ENCODE data around the gene MST1. TPM values are rescaled to one million over a fixed set of nuclear protein-coding genes. Genes with fewer than 3 reads are reported as not detected.
"Not testable (repeated sequence)": the region's sequence is repeated elsewhere in the genome, so short reads cannot be mapped to it uniquely, and the experiment has no call there.

Gene MST1
- total RNA-seq, 1 experiment from 2014 or later: 5.4 TPM

DNA sequence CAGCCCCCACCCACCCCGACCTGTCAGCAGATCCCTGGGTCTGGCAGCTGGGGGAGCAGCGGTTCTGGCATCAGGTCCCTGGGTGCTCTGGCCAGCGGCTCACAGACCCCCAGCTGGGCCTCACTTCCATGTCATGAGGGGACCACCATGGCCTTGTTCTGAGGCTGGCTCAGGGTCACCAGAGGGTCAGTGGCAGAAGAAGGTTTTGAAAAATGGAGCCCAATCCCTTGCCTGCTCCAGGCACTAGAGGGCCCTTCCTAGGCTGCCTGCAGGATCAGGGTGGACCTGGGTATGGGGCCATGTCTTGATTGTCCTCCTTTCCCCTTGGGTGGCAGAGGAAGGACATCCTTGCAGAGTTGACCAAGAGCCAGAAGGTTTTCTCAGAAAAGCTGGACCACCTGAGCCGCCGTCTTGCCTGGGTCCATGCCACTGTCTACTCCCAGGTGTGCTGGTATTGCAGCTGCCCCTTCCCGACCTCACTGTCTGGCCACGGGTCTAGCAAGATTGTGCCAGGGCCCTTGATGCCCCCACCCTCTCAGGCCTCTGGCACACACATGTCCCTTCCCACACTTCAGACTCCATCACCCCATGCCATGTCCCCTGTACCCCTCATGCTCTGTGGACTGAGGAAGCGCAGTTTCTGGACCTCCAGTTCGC lies 17.3 kb upstream of the MST1 start:
- no peak for DNase-seq (ENCODE audit: low read depth, low spot score)
- in situ Hi-C loops (cut with HindIII; ENCODE audit: low pct_unique_long_range_greater_than_20kb, low sequenced_read_pairs): no loop called here

DNA sequence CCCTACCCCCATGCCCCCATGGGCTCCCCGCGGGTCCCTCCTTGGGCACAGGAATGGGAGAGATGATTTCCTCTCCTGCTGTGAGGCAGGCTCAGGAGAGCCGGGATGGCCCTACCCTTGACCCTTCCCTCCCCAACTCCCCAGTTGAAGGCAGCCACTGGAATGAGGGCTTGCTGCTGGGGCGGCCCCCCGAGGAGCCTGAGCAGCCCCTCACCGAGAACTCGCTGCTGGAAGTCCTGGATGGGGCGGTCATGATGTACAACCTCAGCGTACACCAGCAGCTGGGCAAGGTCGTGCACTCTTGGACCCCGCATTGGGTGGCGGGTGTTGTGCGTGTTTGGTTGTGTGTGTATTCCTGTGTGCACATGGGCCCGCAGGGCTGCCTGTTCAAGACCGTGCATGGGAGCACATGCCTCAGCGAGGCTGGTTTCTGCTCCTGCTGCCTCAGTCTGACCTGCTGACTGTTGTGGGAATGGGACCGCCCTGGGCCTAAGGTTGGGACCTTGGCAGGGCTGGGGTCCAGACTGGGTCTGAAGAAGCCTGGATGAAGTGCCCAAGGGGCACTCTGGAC lies 16.2 kb upstream of the MST1 start:
- DNase-seq (ENCODE audit: low read depth, low spot score): no peak
- in situ Hi-C loops (cut with HindIII; ENCODE audit: low pct_unique_long_range_greater_than_20kb, low sequenced_read_pairs): no loop called here

DNA sequence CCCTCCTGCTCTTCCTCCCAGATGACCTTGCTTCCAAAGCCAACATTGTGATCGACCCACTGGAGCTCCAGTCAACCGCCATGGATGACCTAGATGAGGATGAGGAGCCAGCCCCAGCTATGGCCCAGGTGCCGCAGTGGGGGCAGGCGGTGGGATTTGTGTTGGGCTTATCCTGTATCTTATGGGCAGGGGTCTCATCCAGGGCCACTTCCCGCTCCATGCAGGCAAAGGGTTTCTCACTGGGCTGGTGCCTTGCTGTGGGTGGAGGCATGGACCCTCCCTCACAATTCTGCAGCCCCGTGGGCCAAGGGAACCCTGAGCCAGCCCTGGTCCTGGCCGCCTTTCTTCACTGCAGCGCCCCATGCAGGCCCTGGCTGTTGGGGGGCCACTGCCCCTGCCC lies 15.4 kb upstream of the MST1 start:
- in situ Hi-C loops (cut with HindIII; ENCODE audit: low pct_unique_long_range_greater_than_20kb, low sequenced_read_pairs): no loop called here

DNA sequence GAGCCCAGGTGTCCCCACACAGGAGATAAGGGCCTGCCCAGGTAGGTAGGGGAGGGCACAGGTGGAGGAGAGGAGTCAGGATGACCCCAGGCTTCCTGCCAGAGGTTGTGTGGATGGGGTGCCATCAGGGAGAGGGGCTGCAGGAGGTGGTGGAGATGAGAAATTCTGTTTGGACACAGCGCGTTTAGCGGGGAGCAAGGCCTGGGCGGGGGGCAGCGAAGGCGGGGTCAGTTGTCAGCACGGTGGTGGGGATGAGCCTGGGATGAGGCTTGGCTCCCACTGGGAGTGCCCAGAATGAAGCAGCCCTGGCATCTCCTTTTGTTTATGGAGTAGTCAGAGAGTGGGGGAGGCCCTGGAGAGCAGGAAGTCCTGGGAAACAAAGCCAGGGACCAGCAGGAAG lies 14.7 kb upstream of the MST1 start:
- in situ Hi-C loops (cut with HindIII; ENCODE audit: low pct_unique_long_range_greater_than_20kb, low sequenced_read_pairs): no loop called here
- DNase-seq (ENCODE audit: low read depth, low spot score): no peak

More for the DNA sequence above, 15.4 kb upstream of the MST1 start:
- DNase-seq (ENCODE audit: low read depth, low spot score): no peak

DNA sequence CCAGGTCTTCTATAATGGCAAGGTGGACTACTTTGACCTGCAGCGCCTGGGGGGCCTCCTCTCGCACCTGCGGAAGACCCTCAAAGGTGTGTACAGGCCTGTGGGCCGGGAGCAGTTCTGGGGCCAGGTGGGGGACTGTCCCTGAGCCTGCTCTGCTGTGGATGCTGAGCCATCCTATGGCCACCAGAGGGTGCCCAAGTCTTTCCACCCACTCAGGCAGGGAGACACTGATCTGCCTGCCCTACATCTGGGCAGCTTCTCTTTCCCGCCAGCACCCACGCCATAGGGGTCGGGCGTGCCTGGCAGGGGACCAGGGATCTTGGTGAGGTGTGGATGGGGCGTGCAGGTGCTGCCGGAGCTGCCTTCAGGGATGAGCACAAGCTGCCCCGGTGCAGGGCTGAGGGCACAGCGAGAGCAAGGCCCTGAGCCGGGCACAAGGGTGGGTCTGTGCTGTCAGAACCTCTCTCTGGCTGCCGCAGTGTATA lies 14.2 kb upstream of the MST1 start:
- in situ Hi-C loops (cut with HindIII; ENCODE audit: low pct_unique_long_range_greater_than_20kb, low sequenced_read_pairs): no loop called here
- peak; percentile 81 for DNase-seq (ENCODE audit: low read depth, low spot score)

DNA sequence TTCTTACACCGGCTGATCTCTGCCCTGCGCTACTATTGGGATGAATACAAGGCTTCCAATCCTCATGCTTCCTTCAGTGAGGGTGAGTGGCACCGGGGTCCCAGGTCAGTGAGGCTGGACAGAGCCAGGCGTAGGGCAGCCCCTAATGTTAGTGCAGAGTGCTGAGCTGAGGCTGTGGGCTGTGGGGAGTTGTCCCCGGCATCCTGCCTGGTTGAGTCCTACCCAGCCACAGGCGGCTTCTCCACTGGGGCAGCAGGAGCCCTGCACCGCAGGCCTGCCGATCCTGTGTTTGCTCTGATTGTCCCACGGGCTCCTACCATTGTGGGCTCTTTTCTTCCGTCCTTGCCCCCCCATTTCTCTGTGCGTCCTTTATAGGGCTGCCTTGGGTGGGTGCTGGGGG lies 13.4 kb upstream of the MST1 start:
- DNase-seq (ENCODE audit: low read depth, low spot score): no peak
- in situ Hi-C loops (cut with HindIII; ENCODE audit: low pct_unique_long_range_greater_than_20kb, low sequenced_read_pairs): no loop called here

DNA sequence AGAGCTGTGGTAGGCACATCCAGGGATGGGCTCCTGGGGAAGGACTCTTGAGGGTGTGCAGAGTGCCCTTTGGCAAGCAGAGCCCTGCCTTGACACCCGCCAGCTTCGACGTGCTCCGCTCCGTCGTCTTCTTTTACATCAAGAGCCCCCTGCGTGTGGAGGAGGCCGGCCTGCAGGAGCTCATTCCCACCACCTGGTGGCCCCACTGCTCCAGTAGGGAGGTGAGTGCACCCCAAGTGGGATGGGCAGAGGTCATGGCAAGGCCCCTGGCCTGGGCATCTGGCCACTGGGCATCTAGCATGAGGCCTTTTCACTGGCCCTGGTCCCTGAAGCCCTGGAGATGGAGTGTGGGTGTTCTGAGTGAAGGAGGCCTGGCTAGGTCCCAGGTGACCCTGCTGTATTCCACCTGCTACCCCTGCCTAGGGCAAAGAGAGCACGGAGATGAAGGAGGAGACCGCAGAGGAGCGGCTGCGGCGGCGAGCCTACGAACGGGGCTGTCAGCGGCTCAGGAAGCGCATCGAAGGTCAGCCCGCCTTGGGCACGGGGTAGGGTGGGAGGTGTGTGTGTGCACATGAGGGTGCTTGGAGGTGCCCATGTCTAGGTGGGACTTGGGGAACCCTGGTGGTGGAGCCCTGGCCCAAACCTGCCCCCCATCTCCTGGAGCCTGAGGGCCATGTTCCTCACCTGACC lies 12.3 kb upstream of the MST1 start:
- peak; percentile 27 for DNase-seq (ENCODE audit: low read depth, low spot score)
- in situ Hi-C loops (cut with HindIII; ENCODE audit: low pct_unique_long_range_greater_than_20kb, low sequenced_read_pairs): no loop called here

DNA sequence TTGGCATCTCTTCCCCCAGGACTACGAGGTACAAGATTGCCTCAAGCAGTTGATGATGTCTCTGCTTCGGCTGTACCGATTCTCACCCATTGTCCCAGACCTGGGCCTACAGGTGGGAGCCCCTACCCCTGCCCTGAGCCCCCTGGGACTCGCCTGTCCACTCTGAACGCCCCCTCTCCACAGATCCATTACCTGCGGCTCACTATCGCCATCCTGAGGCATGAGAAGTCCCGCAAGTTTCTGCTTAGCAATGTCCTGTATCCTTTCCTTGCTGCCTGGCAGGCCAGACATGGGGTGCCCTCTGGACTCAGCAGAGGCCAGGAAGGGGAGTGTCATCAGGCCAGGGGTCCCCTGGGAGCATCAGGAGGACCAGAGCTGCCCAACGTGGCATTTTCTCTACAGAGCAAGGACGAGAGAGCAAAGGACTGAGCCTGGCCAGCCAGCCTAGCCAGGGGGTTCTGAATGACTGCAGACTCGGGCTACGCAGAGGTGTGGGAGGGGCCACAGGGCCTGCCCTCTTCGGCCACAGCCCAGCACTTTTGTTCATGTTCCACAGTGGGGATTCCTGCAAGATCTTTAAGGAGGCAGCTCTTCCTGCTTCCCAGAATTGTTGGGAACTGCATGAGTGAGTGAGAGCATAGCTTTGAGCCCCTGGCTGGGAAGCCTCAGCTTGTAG lies 11.3 kb upstream of the MST1 start:
- in situ Hi-C loops (cut with HindIII; ENCODE audit: low pct_unique_long_range_greater_than_20kb, low sequenced_read_pairs): no loop called here
- DNase-seq (ENCODE audit: low read depth, low spot score): peak; percentile 24

DNA sequence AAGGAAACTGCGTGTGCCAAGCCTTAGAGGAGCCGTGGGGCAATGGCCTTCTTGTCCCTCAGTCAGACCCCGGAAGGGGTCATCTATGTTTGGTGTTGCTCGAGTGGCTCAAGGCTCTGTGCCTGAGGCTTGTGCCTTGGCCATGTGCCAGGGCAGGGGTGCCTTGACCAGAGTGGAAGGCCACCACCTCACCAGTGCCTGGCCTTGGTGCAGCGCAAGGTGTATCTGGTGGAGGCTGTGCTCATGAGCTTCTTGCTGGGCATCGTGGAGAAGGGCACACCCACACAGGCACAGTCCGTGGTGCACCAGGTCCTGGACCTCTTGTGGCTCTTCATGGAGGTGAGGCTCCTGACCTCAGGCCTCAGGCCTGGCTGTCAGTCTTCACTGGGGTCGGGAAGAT lies 10.7 kb upstream of the MST1 start:
- in situ Hi-C loops (cut with HindIII; ENCODE audit: low pct_unique_long_range_greater_than_20kb, low sequenced_read_pairs): no loop called here
- DNase-seq (ENCODE audit: low read depth, low spot score): no peak

DNA sequence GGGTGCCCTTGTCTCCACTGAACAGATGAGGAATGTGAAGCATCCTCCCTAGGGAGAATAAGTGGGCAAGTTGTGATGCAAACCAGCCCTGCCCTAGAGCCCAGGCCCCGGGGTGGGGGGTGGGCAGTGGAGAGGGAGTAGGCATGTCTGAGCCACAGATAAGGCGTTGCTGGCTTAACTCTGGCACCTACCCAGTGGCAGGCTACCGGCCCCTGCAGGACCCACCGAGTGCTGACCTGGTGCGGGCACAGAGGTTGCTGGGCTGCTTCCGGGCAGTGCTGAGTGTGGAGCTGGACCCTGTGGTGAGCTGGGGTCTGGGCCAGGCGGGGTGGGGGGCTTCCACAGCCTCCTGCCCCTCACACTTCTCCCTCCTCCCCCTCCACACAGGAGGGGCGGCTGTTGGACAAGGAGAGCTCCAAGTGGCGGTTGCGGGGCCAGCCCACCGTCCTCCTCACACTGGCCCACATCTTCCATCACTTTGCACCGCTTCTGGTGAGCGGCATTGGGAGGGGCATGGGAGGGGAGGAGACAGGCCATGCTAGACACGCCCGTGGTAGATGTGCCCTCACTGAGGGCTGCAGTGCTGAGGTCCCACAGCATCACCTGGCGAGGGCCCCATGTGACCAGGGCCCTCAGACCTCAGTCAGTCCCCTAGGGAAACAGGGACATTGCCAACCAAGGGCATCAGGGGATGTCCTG lies 10.2 kb upstream of the MST1 start:
- DNase-seq (ENCODE audit: low read depth, low spot score): no peak
- in situ Hi-C loops (cut with HindIII; ENCODE audit: low pct_unique_long_range_greater_than_20kb, low sequenced_read_pairs): no loop called here

DNA sequence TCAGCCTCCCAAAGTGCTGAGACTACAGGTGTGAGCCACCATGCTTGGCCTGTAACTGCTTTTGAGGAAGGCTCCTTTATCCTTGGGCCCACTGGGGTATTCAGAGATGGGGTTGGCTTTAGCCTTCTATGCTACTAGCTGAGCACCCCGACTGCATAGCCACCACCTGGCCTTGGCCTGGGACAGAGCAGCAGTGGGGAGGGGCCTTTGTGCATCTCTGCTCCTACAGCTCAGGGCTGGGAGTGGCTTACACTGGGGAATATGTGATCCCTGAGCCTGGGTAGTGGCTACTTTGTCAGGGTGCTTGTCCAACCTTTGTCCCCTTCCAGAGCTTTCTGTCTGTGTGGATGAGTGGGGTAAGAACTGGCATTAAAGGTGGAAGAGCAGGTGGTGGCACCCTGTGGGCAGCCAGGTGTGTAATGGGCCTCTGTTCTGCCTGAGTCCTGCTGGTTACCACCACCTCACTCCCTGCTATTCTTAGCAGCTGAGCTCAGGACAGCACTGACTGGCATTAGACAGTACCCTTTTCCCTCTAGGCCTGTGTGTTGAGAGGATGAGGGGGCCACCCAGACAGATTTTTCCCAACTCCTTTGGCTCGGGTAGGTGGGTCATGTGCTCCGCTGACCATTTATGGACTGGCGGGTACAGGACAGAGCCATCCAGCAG lies 6.2 kb upstream of the MST1 start:
- DNase-seq (ENCODE audit: low read depth, low spot score); in situ Hi-C loops (cut with HindIII; ENCODE audit: low pct_unique_long_range_greater_than_20kb, low sequenced_read_pairs): not testable (repeated sequence)

DNA sequence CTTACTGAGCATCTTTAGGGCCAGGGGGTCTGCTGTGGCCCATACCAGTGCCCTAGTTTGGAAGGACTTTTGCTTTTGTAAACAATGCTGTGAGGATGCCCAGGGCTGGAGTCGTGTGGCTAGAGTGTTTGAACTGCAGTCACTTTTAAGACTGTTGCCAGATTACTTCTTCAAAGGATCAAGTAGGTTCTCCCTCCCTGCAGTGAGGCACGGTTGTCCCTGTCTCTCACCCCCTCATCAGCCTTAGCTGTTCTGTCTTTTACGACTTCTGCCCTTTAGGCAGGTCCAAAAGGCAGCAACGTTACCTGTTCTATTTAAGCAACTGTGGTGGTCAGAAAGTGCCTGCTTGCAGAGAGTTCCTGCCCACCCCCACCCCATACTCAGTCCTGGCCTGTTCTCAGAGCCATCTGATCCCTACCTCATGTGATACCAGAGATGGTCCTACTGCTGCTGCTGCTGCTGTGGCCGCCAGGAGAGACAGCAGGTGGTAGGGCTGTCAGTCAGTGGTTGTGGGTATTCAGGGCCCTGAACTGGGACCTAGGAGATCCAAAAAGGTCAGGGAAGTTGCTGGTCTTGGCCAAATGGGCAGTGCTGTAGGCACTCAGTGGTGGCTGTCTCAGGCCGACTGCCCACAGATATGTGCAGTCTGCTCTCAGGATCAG lies 5.3 kb upstream of the MST1 start:
- DNase-seq (ENCODE audit: low read depth, low spot score); in situ Hi-C loops (cut with HindIII; ENCODE audit: low pct_unique_long_range_greater_than_20kb, low sequenced_read_pairs): not testable (repeated sequence)

DNA sequence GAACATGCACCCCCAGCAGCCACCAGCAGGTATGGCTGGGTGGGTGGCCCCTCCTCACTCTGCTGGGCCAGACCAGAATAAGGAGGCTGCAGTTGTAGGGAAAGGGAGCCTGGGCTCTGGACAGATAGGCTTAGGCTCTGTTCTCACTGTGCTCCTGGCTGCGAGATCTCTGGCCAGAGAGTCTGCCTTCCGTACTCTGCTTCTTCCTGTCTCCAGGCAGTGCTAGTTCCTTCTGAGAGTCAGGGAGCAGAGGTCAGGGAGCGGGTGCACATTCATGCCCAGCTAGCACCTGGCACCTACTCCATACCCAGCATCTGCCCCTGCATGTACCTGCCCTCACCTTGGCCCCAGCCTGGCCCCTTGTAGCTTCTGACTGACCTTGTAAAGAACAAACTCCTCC lies 2.2 kb upstream of the MST1 start:
- DNase-seq (ENCODE audit: low read depth, low spot score); in situ Hi-C loops (cut with HindIII; ENCODE audit: low pct_unique_long_range_greater_than_20kb, low sequenced_read_pairs): not testable (repeated sequence)

DNA sequence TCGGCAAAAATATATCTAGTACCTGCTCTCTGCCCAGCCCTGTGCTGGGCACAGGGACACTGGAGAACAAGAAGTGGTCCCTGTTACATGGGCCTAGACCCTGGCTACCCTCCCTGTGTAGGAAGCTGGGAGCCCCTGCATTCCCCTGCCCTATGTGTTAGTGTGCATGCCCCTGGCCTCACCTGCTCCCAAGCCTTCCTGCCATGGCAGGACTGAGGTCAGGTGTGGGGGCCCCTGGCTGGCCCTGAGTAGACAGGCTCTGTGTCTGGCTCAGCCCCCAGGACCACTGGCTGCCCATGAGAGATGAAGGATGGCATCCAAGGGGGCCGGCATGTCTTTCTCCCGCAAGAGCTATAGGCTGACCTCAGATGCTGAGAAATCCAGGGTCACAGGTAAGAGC lies 1.6 kb upstream of the MST1 start:
- DNase-seq (ENCODE audit: low read depth, low spot score); in situ Hi-C loops (cut with HindIII; ENCODE audit: low pct_unique_long_range_greater_than_20kb, low sequenced_read_pairs): not testable (repeated sequence)

DNA sequence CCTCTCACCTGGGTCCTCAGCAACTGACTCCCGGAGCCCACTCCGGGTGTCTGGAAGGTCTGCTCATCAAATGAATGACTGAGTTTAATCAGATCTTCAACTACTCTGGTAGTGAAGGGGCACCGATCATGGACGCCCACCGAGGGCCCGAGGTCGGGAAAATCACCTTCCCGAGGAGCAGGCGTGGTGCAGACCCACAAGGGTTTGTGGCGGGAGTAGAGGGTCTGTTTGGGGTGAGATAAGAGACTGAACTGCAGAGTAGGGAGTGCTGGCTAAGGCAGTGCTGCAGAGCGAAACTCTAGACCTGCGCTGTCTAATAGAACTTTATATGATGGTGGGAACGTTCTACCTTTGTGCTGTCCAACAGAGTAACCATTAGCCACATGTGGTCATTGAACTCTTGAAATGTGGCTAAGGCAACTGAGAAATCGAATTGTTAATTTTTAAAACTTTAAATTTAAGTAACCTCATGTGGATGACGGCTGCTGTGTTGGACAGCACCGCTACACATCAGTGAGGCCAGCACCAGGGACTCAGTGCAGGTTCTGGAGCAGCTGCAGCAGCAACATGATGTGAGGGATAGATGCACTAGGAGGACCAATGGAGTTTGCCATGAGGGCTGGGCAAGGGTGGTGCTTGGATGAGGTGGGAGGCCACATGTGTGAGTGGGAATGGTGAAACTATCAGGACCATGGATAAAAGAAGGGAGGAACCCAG lies 792 bp upstream of the MST1 start:
- in situ Hi-C loops (cut with HindIII; ENCODE audit: low pct_unique_long_range_greater_than_20kb, low sequenced_read_pairs); DNase-seq (ENCODE audit: low read depth, low spot score): not testable (repeated sequence)

DNA sequence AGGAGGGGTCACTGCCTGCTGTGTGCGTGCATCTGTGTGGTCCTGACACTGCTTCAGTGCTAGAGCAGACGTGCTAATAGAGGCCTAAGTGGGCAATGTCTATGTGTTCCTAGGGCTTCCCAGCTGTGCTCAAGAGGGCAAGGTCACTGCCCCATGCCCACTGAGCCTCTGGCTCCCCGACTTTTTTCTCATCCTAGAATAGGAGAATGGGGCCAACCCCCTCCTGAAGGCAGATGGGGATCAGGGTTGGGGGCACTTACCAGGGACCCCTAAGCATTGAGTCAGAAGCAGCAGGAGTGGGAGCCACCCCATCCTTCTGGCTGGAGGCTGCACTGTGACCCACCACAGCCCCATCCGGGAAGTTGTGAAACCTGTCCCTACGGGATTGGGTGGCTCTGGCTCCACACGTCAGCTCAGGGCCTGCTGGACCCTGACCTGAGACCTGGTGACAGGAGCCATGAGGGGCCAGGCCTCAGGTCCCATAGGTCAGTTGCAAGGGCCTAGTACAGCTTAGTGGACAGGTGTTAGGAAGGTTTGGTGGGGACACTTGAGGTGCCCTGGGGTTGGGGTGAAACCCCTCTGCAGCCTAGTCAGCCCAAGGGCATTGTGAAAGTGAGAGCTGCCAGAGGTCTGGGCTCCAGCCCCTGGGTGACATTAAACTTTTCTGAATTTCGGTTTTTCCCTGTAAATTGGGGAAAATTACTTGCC lies 782 bp downstream of the MST1 start:
- in situ Hi-C loops (cut with HindIII; ENCODE audit: low pct_unique_long_range_greater_than_20kb, low sequenced_read_pairs); DNase-seq (ENCODE audit: low read depth, low spot score): not testable (repeated sequence)
